22Rv1 (cell line): ENCODE data around the gene INPP1.

Experiments used
- CTCF ChIP-seq: fragments of 450-650 bp; IDR thresholded peaks from 2 replicates; pipeline ENCODE4 v1.5.1; 2017; ENCODE audit warnings: mild to moderate bottlenecking
- ZFX ChIP-seq: fragments of 450-650 bp; IDR thresholded peaks from 2 replicates; pipeline ENCODE4 v1.6.1; 2017; ENCODE audit warnings: antibody characterized with exemption, borderline replicate concordance

GRCh38 chr2:190418727-190419126, 75.3 kb downstream of the INPP1 start:
- TF ChIP-seq CTCF = no peak
- no peak for TF ChIP-seq ZFX
